Naive thymus-derived CD4-positive, alpha-beta T cell (primary cell): ENCODE data around the gene THG1L. TPM values are rescaled to one million over a fixed set of nuclear protein-coding genes. Genes with fewer than 3 reads are reported as not detected.
"Not testable (repeated sequence)": the region's sequence is repeated elsewhere in the genome, so short reads cannot be mapped to it uniquely, and the experiment has no call there.

Source experiments
- ATAC-seq: fragments of 150-1000 bp; cut with Tn5 transposase; 2 replicates; pipeline ENCODE4 v1.10.0; 2021; ENCODE audit warnings: mild to moderate bottlenecking, moderate library complexity
- CTCF ChIA-PET: fragments of 350-600 bp; sonication (Branson Sonifier 250); formaldehyde crosslinking; loops from one replicate; lab custom pipeline; 2021; ENCODE audit warnings: antibody characterized with exemption; lab: Charles Lee
- POLR2A ChIA-PET: fragments of 350-600 bp; sonication (Branson Sonifier 250); formaldehyde crosslinking; loops from one replicate; lab custom pipeline; 2021; ENCODE audit warnings: antibody characterized with exemption, inconsistent platforms; lab: Charles Lee
- DNase-seq, 9 donors: peaks; one replicate each; pipeline versions ENCODE4 v3.0.0 to v3.0.0-alpha.2; 2020 to 2022; ENCODE audit warnings: mixed read lengths in 1 of 9
- H3K27ac ChIP-seq: one replicate; pipeline ENCODE4 v1.7.0; 2013; ENCODE audit warnings: mild to moderate bottlenecking, low read depth, low read length, moderate library complexity
- H3K27me3 ChIP-seq, 2 donors: one replicate each; pipeline ENCODE4 v1.7.0; 2013; ENCODE audit warnings: low read length in 2 of 2, mild to moderate bottlenecking in 2 of 2, moderate library complexity in 2 of 2; ENCODE audit not compliant: control insufficient read depth in 2 of 2, insufficient read depth in 2 of 2
- H3K36me3 ChIP-seq, 3 experiments: 1 replicate in 2 of 3; 2 replicates in 1 of 3; pipeline ENCODE4 v1.7.0; 2013; ENCODE audit warnings: low read length in 3 of 3, mild to moderate bottlenecking in 3 of 3, moderate library complexity in 1 of 3; ENCODE audit not compliant: insufficient read depth in 3 of 3, control insufficient read depth in 2 of 3
- H3K4me1 ChIP-seq, 2 donors: one replicate each; pipeline ENCODE4 v1.7.0; 2013; ENCODE audit warnings: low read length in 2 of 2, mild to moderate bottlenecking in 2 of 2, moderate library complexity in 1 of 2; ENCODE audit not compliant: control insufficient read depth in 2 of 2, insufficient read depth in 2 of 2
- H3K4me3 ChIP-seq: 2 replicates; pipeline ENCODE4 v1.7.0; 2013; ENCODE audit warnings: mild to moderate bottlenecking, low read length
- H3K9me3 ChIP-seq, 3 experiments: 1 replicate in 2 of 3; 2 replicates in 1 of 3; pipeline ENCODE4 v1.7.0; 2013; ENCODE audit warnings: low read length in 3 of 3; ENCODE audit not compliant: control insufficient read depth in 2 of 3
- H3K27ac Mint-ChIP-seq, 9 donors: one replicate each; pipeline ENCODE4 v1.8.0; 2020 to 2022; ENCODE audit warnings: mixed read lengths in 9 of 9, mild to moderate bottlenecking in 8 of 9, moderate library complexity in 5 of 9, inconsistent platforms in 2 of 9
- H3K27me3 Mint-ChIP-seq, 5 donors: one replicate each; pipeline ENCODE4 v1.8.0; 2021 to 2022; ENCODE audit warnings: mixed read lengths in 5 of 5, mild to moderate bottlenecking in 1 of 5
- H3K36me3 Mint-ChIP-seq, 5 donors: one replicate each; pipeline ENCODE4 v1.8.0; 2020 to 2022; ENCODE audit warnings: mixed read lengths in 5 of 5, mild to moderate bottlenecking in 3 of 5, inconsistent platforms in 1 of 5
- H3K4me1 Mint-ChIP-seq, 7 donors: one replicate each; pipeline ENCODE4 v1.8.0; 2020 to 2022; ENCODE audit warnings: mixed read lengths in 7 of 7, mild to moderate bottlenecking in 3 of 7, inconsistent platforms in 1 of 7
- H3K4me3 Mint-ChIP-seq, 10 donors: one replicate each; pipeline ENCODE4 v1.8.0; 2020 to 2022; ENCODE audit warnings: mild to moderate bottlenecking in 10 of 10, mixed read lengths in 10 of 10, moderate library complexity in 6 of 10, inconsistent platforms in 2 of 10
- H3K9me3 Mint-ChIP-seq, 11 donors: one replicate each; pipeline ENCODE4 v1.8.0; 2020 to 2022; ENCODE audit warnings: mixed read lengths in 11 of 11, mild to moderate bottlenecking in 4 of 11, inconsistent platforms in 1 of 11, moderate library complexity in 1 of 11
- intact Hi-C, 2 donors: fragments of 100-400 bp; cut with micrococcal nuclease; formaldehyde crosslinking; loops; one replicate each; pipeline ENCODE4 v1.15.1; 2023
- polyA plus RNA-seq, 2 donors: library from polyadenylated mRNA; unstranded; fragments of 300-500 nt; fragmentation: Illumina TruSeq; gene quantifications; one replicate each; pipeline ENCODE4 v1.2.3, GENCODE V29; 2021
- total RNA-seq, 6 experiments: library from RNA in 5 of 6; stranded (reverse) in 5 of 6; gene quantifications; 1 replicate in 5 of 6; 2 replicates in 1 of 6; pipeline ENCODE4 v1.2.3 and lab custom pipeline; 2021 to 2026

THG1L gene
- total RNA-seq: 10 to 100 TPM in 1 of 5 experiments, 1 to 10 TPM in 4; 6.2 to 17.4 (median 7.4) TPM
- 1 to 10 TPM; 4.6 to 6.2 TPM for polyA plus RNA-seq
- 15.3 reads per million, percentile 45 among the genes with 10 or more reads in this experiment for total RNA-seq (lab: John Stamatoyannopoulos, UW)

- ATAC-seq: peak; percentile 98
- peak within 1 kb of the TSS; percentile 73 for H3K4me3 ChIP-seq
- peak; percentile 94 to 98 (median 96) for DNase-seq
- peaks cover 3 to 7% of the 10 kb centered on the region in 2 donors for H3K4me1 ChIP-seq
- Mint-ChIP-seq H3K9me3 (peaks cover 0 to 1% (median 0%) of the 10 kb centered on the region in 11 donors), H3K4me3 (peak within 1 kb of the TSS; percentile 87 to 99 (median 97)), H3K27me3 (no peaks in the 10 kb centered on the region), H3K36me3 (peaks cover 0 to 20% (median 7%) of the 10 kb centered on the region in 5 donors), H3K4me1 (peaks cover 9 to 26% (median 23%) of the 10 kb centered on the region in 7 donors), H3K27ac (peak within 1 kb of the TSS; percentile 80 to 98 (median 93))
- H3K27ac ChIP-seq: peak within 1 kb of the TSS; percentile 73
- H3K27me3 ChIP-seq: no peaks in the 10 kb centered on the region
- intact Hi-C loops: loop anchor here (1.0 to 5.0 kb wide), 11 partner anchors 12 to 1478 kb away; partner anchors contain the start of genes CLINT1 (in 2 of the 2), LSM11 (in 2 of the 2), MED7 (in 2 of the 2) and RNF145 (in 1 of the 2)
- POLR2A ChIA-PET: interaction anchor here (0.6 to 1.9 kb wide), 4 partner anchors 523 to 819 kb away, joined by 3 to 5 read pairs (median 3); partner anchors contain the start of gene MED7
- CTCF ChIA-PET: interaction anchor here (0.7 to 2.5 kb wide), 2 partner anchors 12 to 264 kb away, joined by 3 to 19 read pairs; partner anchors contain the start of gene LSM11
- peaks cover 0 to 12% (median 0%) of the 10 kb centered on the region in 3 experiments for H3K36me3 ChIP-seq
- H3K9me3 ChIP-seq: no peaks in the 10 kb centered on the region
These were observed at the start of gene THG1L for GRCh38 chr5:157731272-157732129. Gene THG1L, plus strand, starts transcription at chr5:157731420. Its CDS starts 21 bp downstream, at chr5:157731441.

GRCh38 chr5:157682257-157682656 lies 49.0 kb upstream of the THG1L start:
- Histone ChIP-seq H3K9me3 (no peaks in the 10 kb centered on the region), H3K4me3 (no peak overlapping the region), H3K36me3 (no peaks in the 10 kb centered on the region), H3K4me1 (no peaks in the 10 kb centered on the region), H3K27ac (no peak overlapping the region), H3K27me3 (no peaks in the 10 kb centered on the region)
- intact Hi-C loops: no loop called here
- H3K4me1 Mint-ChIP-seq: no peaks in the 10 kb centered on the region
- H3K27me3 Mint-ChIP-seq: no peaks in the 10 kb centered on the region
- no peak overlapping the region for H3K27ac Mint-ChIP-seq
- H3K36me3 Mint-ChIP-seq: no peaks in the 10 kb centered on the region
- DNase-seq (no peak), ATAC-seq (no peak)
- ChIA-PET CTCF (no interaction called here), POLR2A (no interaction called here)
- H3K4me3 Mint-ChIP-seq: no peak overlapping the region
- no peaks in the 10 kb centered on the region for H3K9me3 Mint-ChIP-seq

DNA sequence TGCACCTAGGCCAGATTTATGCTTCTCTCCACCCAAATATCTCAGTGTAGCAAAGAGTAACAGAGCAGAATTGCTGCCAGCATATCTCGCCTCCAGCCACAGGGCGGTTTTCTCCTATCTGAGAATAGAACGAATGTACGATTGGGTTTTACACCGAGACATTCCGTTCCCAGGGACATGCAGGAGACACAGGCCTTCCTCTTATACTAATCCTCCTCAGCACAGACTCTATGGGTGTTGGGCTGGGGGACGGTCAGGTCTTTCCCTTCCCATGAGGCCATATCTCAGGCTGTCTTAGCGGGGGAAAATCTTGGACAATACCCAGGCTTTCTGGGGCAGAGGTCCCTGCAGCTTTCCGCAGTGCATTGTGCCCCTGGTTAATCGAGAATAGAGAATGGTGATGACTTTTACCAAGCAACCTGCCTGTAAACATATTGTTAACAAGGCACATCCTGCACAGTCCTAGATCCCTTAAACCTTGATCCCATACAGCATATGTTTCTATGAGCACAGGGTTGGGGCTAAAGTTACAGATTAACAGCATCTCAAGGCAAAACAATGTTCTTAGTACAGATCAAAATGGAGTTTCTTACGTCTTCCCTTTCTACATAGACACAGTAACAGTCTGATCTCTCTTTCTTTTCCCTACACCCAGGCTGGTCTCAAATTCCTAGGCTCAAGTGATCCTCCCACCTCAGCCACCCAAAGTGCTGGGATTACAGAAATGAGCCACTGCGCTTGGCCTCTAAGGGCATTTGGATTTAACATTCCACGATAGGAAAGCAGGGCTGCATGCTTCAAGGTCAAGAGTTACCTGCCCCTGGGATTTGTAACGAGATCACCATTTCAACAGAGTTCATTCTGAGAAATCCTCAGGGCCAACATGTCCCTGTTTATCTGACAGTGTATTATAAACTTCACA lies 44.7 kb upstream of the THG1L start:
- H3K4me1 Mint-ChIP-seq, H3K27me3 Mint-ChIP-seq, H3K36me3 ChIP-seq, POLR2A ChIA-PET, H3K27ac Mint-ChIP-seq, H3K4me3 Mint-ChIP-seq, H3K36me3 Mint-ChIP-seq, H3K4me3 ChIP-seq, ATAC-seq, H3K27ac ChIP-seq, H3K27me3 ChIP-seq, H3K9me3 ChIP-seq, H3K4me1 ChIP-seq, DNase-seq, H3K9me3 Mint-ChIP-seq, CTCF ChIA-PET, intact Hi-C loops: not testable (repeated sequence)

GRCh38 chr5:157687198-157687554 lies 44.0 kb upstream of the THG1L start:
- no peak overlapping the region for H3K4me3 ChIP-seq
- no peak overlapping the region for H3K27ac Mint-ChIP-seq
- H3K36me3 Mint-ChIP-seq: peaks cover 0 to 6% (median 1%) of the 10 kb centered on the region in 5 donors
- no peak overlapping the region for H3K4me3 Mint-ChIP-seq
- H3K4me1 ChIP-seq: no peaks in the 10 kb centered on the region
- CTCF ChIA-PET: no interaction called here
- H3K27me3 Mint-ChIP-seq: peaks cover 0 to 11% (median 7%) of the 10 kb centered on the region in 5 donors
- H3K27ac ChIP-seq: no peak overlapping the region
- intact Hi-C loops: no loop called here
- no peaks in the 10 kb centered on the region for H3K27me3 ChIP-seq
- DNase-seq (no peak), ATAC-seq (no peak)
- no peaks in the 10 kb centered on the region for H3K36me3 ChIP-seq
- POLR2A ChIA-PET: no interaction called here
- H3K4me1 Mint-ChIP-seq: peaks cover 0 to 2% (median 0%) of the 10 kb centered on the region in 7 donors
- H3K9me3 Mint-ChIP-seq: peaks cover 0 to 9% (median 2%) of the 10 kb centered on the region in 11 donors
- no peaks in the 10 kb centered on the region for H3K9me3 ChIP-seq

DNA sequence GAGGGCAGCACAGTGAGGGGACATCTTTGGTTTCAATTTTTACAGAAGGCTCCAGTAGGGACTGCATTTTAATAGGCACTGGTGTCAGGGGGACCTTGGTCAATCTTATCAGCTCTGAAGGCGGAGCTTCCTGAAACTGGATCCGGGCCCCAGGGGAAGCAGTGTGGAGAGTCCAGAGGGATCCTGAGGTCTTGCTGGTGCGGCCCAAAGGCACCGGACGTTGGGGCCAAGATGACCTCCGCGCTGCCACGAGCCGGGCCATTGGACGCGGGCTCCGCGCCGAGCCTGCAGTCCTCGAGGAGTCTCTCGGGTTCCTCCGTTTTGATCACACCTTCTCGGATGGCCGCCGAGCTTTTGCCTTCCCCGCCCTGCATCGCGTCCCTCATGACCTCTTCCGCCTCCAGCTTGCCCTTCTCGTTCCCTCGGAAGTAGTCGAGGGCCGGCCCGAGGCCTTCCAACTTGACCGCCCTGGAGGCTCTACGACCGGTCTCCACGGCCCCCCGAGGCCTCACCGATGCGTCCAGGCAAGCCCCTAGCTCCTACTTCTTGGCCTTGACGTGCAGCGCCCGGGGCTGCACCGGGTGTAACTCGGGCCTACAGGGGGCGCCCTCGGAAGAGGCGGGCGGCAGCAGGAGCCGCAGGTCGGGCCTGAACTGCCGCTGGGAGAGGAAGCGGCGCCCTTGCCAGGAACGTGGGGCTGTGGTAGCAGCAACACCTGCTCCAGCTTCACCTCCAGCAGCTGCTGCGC lies 41.1 kb upstream of the THG1L start:
- no peak overlapping the region for H3K4me3 Mint-ChIP-seq
- ATAC-seq (peak; percentile 68), DNase-seq (peak in 1 of 9 donors; percentile 25)
- H3K27ac Mint-ChIP-seq: no peak overlapping the region
- Histone ChIP-seq H3K4me3 (no peak overlapping the region), H3K36me3 (no peaks in the 10 kb centered on the region), H3K27ac (no peak overlapping the region), H3K4me1 (no peaks in the 10 kb centered on the region), H3K27me3 (no peaks in the 10 kb centered on the region), H3K9me3 (no peaks in the 10 kb centered on the region)
- peaks cover 0 to 5% (median 0%) of the 10 kb centered on the region in 7 donors for H3K4me1 Mint-ChIP-seq
- POLR2A ChIA-PET: no interaction called here
- CTCF ChIA-PET: no interaction called here
- H3K9me3 Mint-ChIP-seq: peaks cover 0 to 14% (median 2%) of the 10 kb centered on the region in 11 donors
- peaks cover 0 to 18% (median 7%) of the 10 kb centered on the region in 5 donors for H3K27me3 Mint-ChIP-seq
- intact Hi-C loops: no loop called here
- H3K36me3 Mint-ChIP-seq: peaks cover 0 to 8% (median 1%) of the 10 kb centered on the region in 5 donors
